Measurements from ENCODE around the gene ALCAM. TPM values are rescaled to one million over a fixed set of nuclear protein-coding genes. Genes with fewer than 3 reads are reported as not detected.

Gene ALCAM
- total and polyA plus RNA-seq, 2 of the 8 experiments (the other 6 are each of a cell fraction or from before 2014, with no cell fraction given), result 10.8 to 33.0 TPM

DNA sequence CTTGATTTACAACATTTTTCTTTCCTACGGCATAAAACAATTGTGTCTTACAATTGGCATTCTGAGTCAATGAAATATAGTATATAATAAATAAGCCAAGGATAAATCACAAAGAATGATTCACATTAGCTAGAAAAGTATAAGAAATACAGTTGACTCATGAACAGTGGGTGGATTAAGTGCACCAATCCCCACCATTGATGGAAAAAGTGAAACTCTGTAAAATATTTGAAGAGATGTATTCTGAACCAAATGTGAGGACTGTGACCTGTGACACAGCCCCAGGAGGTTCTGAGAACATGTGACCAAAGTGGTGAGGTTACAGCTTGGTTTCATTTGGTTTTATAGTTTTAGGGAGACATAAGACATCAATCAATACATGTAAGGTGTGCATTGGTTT is 227.5 kb downstream of the ALCAM start (continued):
- no peak for TF ChIP-seq ATF3 (IDR thresholded peaks at IDR 0.05; ENCODE audit: insufficient read depth, low read depth, low read length)
- TF ChIP-seq PHF8 (conservative IDR thresholded peaks at IDR 0.05; ENCODE audit: low read depth, low read length), result no peak

Data from H1 (cell line).